Muscle layer of duodenum (tissue), 2 donors: ENCODE results near the gene AP1B1.
"Not testable (repeated sequence)": the region's sequence is repeated elsewhere in the genome, so short reads cannot be mapped to it uniquely, and the experiment has no call there.

Source experiments
- H3K27ac ChIP-seq: one replicate; pipeline ENCODE4 v1.7.0; 2013; ENCODE audit warnings: mild to moderate bottlenecking, low read length
- H3K27me3 ChIP-seq: one replicate; pipeline ENCODE4 v1.7.0; 2013; ENCODE audit warnings: low read depth, mild to moderate bottlenecking, control low read depth, low read length
- H3K36me3 ChIP-seq, 2 donors: one replicate each; pipeline ENCODE4 v1.7.0; 2013; ENCODE audit warnings: low read length in 2 of 2, control low read depth in 1 of 2, mild to moderate bottlenecking in 1 of 2; ENCODE audit not compliant: insufficient read depth in 2 of 2, control insufficient read depth in 1 of 2
- H3K4me1 ChIP-seq, 2 donors: one replicate each; pipeline ENCODE4 v1.7.0; 2013; ENCODE audit warnings: low read length in 2 of 2, mild to moderate bottlenecking in 2 of 2, control low read depth in 1 of 2, moderate library complexity in 1 of 2; ENCODE audit not compliant: insufficient read depth in 2 of 2, control insufficient read depth in 1 of 2
- H3K4me3 ChIP-seq, 2 donors: one replicate each; pipeline ENCODE4 v1.7.0; 2013; ENCODE audit warnings: low read length in 2 of 2, low read depth in 1 of 2, mild to moderate bottlenecking in 1 of 2
- H3K9me3 ChIP-seq, 2 donors: one replicate each; pipeline ENCODE4 v1.7.0; 2013; ENCODE audit warnings: low read length in 2 of 2, control low read depth in 1 of 2, mild to moderate bottlenecking in 1 of 2; ENCODE audit not compliant: control insufficient read depth in 1 of 2
- donor health status: healthy.

AP1B1 gene

GRCh38 chr22:29387921-29388758, at the start of gene AP1B1:
Gene AP1B1, minus strand, starts transcription at chr22:29388570. Its CDS starts 21,327 bp downstream, at chr22:29367243.
- Histone ChIP-seq H3K27ac (peak within 1 kb of the TSS; percentile 67), H3K36me3 (peaks cover 5 to 9% of the 10 kb centered on the region in 2 donors), H3K27me3 (no peaks in the 10 kb centered on the region), H3K4me3 (peak within 1 kb of the TSS; percentile 67 to 82), H3K9me3 (no peaks in the 10 kb centered on the region), H3K4me1 (peaks cover 11% of the 10 kb centered on the region in 2 donors)

- no peak overlapping the region for H3K27ac ChIP-seq
- H3K27me3 ChIP-seq = no peaks in the 10 kb centered on the region
- no peaks in the 10 kb centered on the region for H3K4me1 ChIP-seq
- no peaks in the 10 kb centered on the region for H3K36me3 ChIP-seq
- no peak overlapping the region for H3K4me3 ChIP-seq
- H3K9me3 ChIP-seq = no peaks in the 10 kb centered on the region
Observed at GRCh38 chr22:29435236-29436136, 47.1 kb upstream of the AP1B1 start.

- H3K36me3 ChIP-seq = no peaks in the 10 kb centered on the region
- no peaks in the 10 kb centered on the region for H3K27me3 ChIP-seq
- H3K4me3 ChIP-seq = no peak overlapping the region
- H3K27ac ChIP-seq = no peak overlapping the region
- no peaks in the 10 kb centered on the region for H3K4me1 ChIP-seq
- H3K9me3 ChIP-seq = no peaks in the 10 kb centered on the region
Observed at GRCh38 chr22:29434288-29434687, 45.9 kb upstream of the AP1B1 start.

- H3K4me1 ChIP-seq = no peaks in the 10 kb centered on the region
- no peaks in the 10 kb centered on the region for H3K27me3 ChIP-seq
- H3K9me3 ChIP-seq = no peaks in the 10 kb centered on the region
Observed at GRCh38 chr22:29433856-29434255, 45.5 kb upstream of the AP1B1 start.

GRCh38 chr22:29431986-29432385, 43.6 kb upstream of the AP1B1 start:
- H3K27ac ChIP-seq = no peak overlapping the region
- H3K36me3 ChIP-seq = no peaks in the 10 kb centered on the region
- H3K4me1 ChIP-seq = no peaks in the 10 kb centered on the region
- no peaks in the 10 kb centered on the region for H3K27me3 ChIP-seq
- no peak overlapping the region for H3K4me3 ChIP-seq
- no peaks in the 10 kb centered on the region for H3K9me3 ChIP-seq

More at GRCh38 chr22:29433856-29434255, 45.5 kb upstream of the AP1B1 start:
- Histone ChIP-seq H3K36me3 (no peaks in the 10 kb centered on the region), H3K4me3 (no peak overlapping the region), H3K27ac (no peak overlapping the region)

- Histone ChIP-seq H3K9me3 (no peaks in the 10 kb centered on the region), H3K36me3 (no peaks in the 10 kb centered on the region), H3K27me3 (no peaks in the 10 kb centered on the region), H3K4me3 (no peak overlapping the region), H3K4me1 (no peaks in the 10 kb centered on the region), H3K27ac (no peak overlapping the region)
Observed at GRCh38 chr22:29427176-29427760, 38.9 kb upstream of the AP1B1 start.

- Histone ChIP-seq H3K36me3 (no peaks in the 10 kb centered on the region), H3K27me3 (no peaks in the 10 kb centered on the region), H3K4me3 (no peak overlapping the region), H3K27ac (no peak overlapping the region), H3K4me1 (no peaks in the 10 kb centered on the region), H3K9me3 (no peaks in the 10 kb centered on the region)
Observed at GRCh38 chr22:29426476-29426875, 38.1 kb upstream of the AP1B1 start.

GRCh38 chr22:29418704-29419103, 30.3 kb upstream of the AP1B1 start:
- not testable (repeated sequence) for H3K27ac ChIP-seq, H3K27me3 ChIP-seq, H3K4me3 ChIP-seq, H3K36me3 ChIP-seq, H3K9me3 ChIP-seq, H3K4me1 ChIP-seq

- H3K36me3 ChIP-seq, H3K27ac ChIP-seq, H3K27me3 ChIP-seq, H3K4me1 ChIP-seq, H3K9me3 ChIP-seq: not testable (repeated sequence)
- H3K4me3 ChIP-seq = peak overlapping the region; percentile 53 to 54
Observed at GRCh38 chr22:29414951-29415591, 26.7 kb upstream of the AP1B1 start.

- not testable (repeated sequence) for H3K27ac ChIP-seq, H3K36me3 ChIP-seq, H3K4me3 ChIP-seq, H3K9me3 ChIP-seq, H3K4me1 ChIP-seq, H3K27me3 ChIP-seq
Observed at GRCh38 chr22:29412772-29413171, 24.4 kb upstream of the AP1B1 start.
